K562 (cell line): ENCODE results near the gene EIF3K. TPM values are rescaled to one million over a fixed set of nuclear protein-coding genes. Genes with fewer than 3 reads are reported as not detected.

Experiments
- ADNP ChIP-seq: fragments of 200-800 bp; sonication (Bioruptor generic); IDR thresholded peaks from 2 replicates; pipeline ENCODE4 v1.6.1; 2016; ENCODE audit warnings: missing genetic modification characterization, missing compliant biosample characterization
- CHAMP1 ChIP-seq: fragments of 450-650 bp; IDR thresholded peaks from 2 replicates; pipeline ENCODE4 v1.6.1; 2016; ENCODE audit warnings: mild to moderate bottlenecking
- EP400 ChIP-seq: fragments of 450-650 bp; IDR thresholded peaks from 2 replicates; pipeline ENCODE4 v1.6.1; 2017; ENCODE audit warnings: antibody characterized with exemption, mild to moderate bottlenecking, moderate library complexity
- ETS1 ChIP-seq: conservative IDR thresholded peaks from 2 replicates; pipeline ENCODE4 v1.6.1; 2011; ENCODE audit warnings: low read depth, mild to moderate bottlenecking, low read length; ENCODE audit not compliant: control insufficient read depth
- ETV1 ChIP-seq: fragments of 450-650 bp; conservative IDR thresholded peaks from 2 replicates; pipeline ENCODE4 v1.6.1; 2016; ENCODE audit warnings: missing genetic modification characterization, control low read depth, low read depth, missing compliant biosample characterization
- GATA2 ChIP-seq: sonication (generic); formaldehyde crosslinking; IDR thresholded peaks from 2 replicates; pipeline ENCODE4 v1.4.0; 2020; ENCODE audit warnings: mild to moderate bottlenecking, missing genetic modification reagents
- KDM5B ChIP-seq: fragments of 200-600 bp; sonication (generic); IDR thresholded peaks from 2 replicates; pipeline ENCODE4 v1.6.1; 2012; ENCODE audit warnings: low read depth, mild to moderate bottlenecking, moderate library complexity, low read length, control low read depth, inconsistent platforms; ENCODE audit not compliant: insufficient replicate concordance
- LCOR ChIP-seq: sonication (generic); formaldehyde crosslinking; IDR thresholded peaks from 2 replicates; pipeline ENCODE4 v1.8.0; 2022; ENCODE audit warnings: mild to moderate bottlenecking, missing genetic modification reagents
- MYNN ChIP-seq, 2 experiments: sonication (generic); formaldehyde crosslinking in 1 of 2; IDR thresholded peaks; 2 replicates each; pipeline versions ENCODE4 v1.5.0 to v1.6.1; 2016 to 2020; ENCODE audit warnings: antibody characterized with exemption in 1 of 2, missing genetic modification reagents in 1 of 2
- NEUROD1 ChIP-seq: fragments of 150-350 bp; IDR thresholded peaks from 2 replicates; pipeline ENCODE4 v1.6.1; 2014; ENCODE audit warnings: borderline replicate concordance, low read length, low read depth; ENCODE audit not compliant: partially characterized antibody
- NFE2 ChIP-seq: IDR thresholded peaks from 2 replicates; pipeline ENCODE4 v1.6.1; 2014; ENCODE audit warnings: antibody characterized with exemption, low read depth
- SIRT6 ChIP-seq: IDR thresholded peaks from one replicate; pipeline ENCODE4 v1.6.1; 2012; ENCODE audit warnings: low read depth, mild to moderate bottlenecking, control low read depth, inconsistent platforms, low read length, moderate library complexity
- SMAD3 ChIP-seq: fragments of 450-650 bp; formaldehyde crosslinking; conservative IDR thresholded peaks from 2 replicates; pipeline ENCODE4 v1.4.0; 2020; ENCODE audit warnings: mild to moderate bottlenecking
- polyA plus RNA-seq, 8 experiments: library from polyadenylated mRNA; depleted of rRNA in 4 of 8; stranded (reverse) in 5 of 8; unstranded in 3 of 8; fragments of >200 nt; fragmentation: Nextera tagmentation in 2 of 8; fragmentation: Illumina TruSeq in 1 of 8; extraction: Ambion mirVana in 2 of 8; extraction: Trizol in 1 of 8; gene quantifications; 2 replicates each; pipeline versions ENCODE4 v1.2.1 to v1.2.3, GENCODE V29; 2011 to 2014; ENCODE audit warnings: inconsistent platforms in 1 of 8, missing spikeins in 1 of 8
- total RNA-seq, 7 experiments: library from RNA; depleted of rRNA in 6 of 7; stranded (reverse); fragments of >200 nt in 6 of 7; fragmentation: Illumina TruSeq in 2 of 7; extraction: Trizol in 2 of 7; gene quantifications; 2 replicates each; pipeline versions ENCODE4 v1.2.1 to v1.2.3, GENCODE V29; 2011 to 2021; ENCODE audit warnings: low replicate concordance in 1 of 7
- TF ChIP-seq, protein P1 (sequence below), 2 experiments: fragments of 450-650 bp; formaldehyde crosslinking in 1 of 2; IDR thresholded peaks; 2 replicates each; pipeline versions ENCODE4 v1.4.0 to v1.6.1; 2014 to 2020; ENCODE audit warnings: mild to moderate bottlenecking in 2 of 2, borderline replicate concordance in 1 of 2, low read depth in 1 of 2

EIF3K gene
- total and polyA plus RNA-seq, 9 of the 15 experiments (the other 6 are each of a cell fraction or from before 2014, with no cell fraction given): 387 to 1,827 (median 733) TPM

GRCh38 chr19:38676023-38676877 is 57.3 kb downstream of the EIF3K start (continued):
- peak; percentile 96 for TF ChIP-seq ETV1 (tag)
- TF ChIP-seq MYNN (IDR thresholded peaks at IDR 0.05): peak; percentile 85
- no peak for TF ChIP-seq MYNN (CRISPR knock-in tag; IDR thresholded peaks at IDR 0.05)
- peak; percentile 92 for TF ChIP-seq GATA2
- TF ChIP-seq, protein P1, sequence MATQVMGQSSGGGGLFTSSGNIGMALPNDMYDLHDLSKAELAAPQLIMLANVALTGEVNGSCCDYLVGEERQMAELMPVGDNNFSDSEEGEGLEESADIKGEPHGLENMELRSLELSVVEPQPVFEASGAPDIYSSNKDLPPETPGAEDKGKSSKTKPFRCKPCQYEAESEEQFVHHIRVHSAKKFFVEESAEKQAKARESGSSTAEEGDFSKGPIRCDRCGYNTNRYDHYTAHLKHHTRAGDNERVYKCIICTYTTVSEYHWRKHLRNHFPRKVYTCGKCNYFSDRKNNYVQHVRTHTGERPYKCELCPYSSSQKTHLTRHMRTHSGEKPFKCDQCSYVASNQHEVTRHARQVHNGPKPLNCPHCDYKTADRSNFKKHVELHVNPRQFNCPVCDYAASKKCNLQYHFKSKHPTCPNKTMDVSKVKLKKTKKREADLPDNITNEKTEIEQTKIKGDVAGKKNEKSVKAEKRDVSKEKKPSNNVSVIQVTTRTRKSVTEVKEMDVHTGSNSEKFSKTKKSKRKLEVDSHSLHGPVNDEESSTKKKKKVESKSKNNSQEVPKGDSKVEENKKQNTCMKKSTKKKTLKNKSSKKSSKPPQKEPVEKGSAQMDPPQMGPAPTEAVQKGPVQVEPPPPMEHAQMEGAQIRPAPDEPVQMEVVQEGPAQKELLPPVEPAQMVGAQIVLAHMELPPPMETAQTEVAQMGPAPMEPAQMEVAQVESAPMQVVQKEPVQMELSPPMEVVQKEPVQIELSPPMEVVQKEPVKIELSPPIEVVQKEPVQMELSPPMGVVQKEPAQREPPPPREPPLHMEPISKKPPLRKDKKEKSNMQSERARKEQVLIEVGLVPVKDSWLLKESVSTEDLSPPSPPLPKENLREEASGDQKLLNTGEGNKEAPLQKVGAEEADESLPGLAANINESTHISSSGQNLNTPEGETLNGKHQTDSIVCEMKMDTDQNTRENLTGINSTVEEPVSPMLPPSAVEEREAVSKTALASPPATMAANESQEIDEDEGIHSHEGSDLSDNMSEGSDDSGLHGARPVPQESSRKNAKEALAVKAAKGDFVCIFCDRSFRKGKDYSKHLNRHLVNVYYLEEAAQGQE (IDR thresholded peaks at IDR 0.05; ENCODE audit: borderline replicate concordance): peak; percentile 61; the same call in 1 of the 2 replicates
- TF ChIP-seq, protein P1 (CRISPR knock-in tag; IDR thresholded peaks at IDR 0.05; ENCODE audit: low read depth): no peak
- TF ChIP-seq KDM5B: peak; percentile 14
- no peak for TF ChIP-seq ADNP (tag)
- peak; percentile 65 for TF ChIP-seq NEUROD1
- peak; percentile 84; the same call in 1 of the 2 replicates for TF ChIP-seq LCOR
- peak; percentile 65; the same call in 1 of the 2 replicates for TF ChIP-seq ETS1
- no peak; the same call in 1 of the 2 replicates for TF ChIP-seq SMAD3 (CRISPR knock-in tag)
- TF ChIP-seq SIRT6: no peak
- TF ChIP-seq CHAMP1: peak; percentile 69; the same call in 1 of the 2 replicates
- TF ChIP-seq NFE2: peak; percentile 67
- TF ChIP-seq EP400: peak; percentile 84
